ENCODE results near the gene WWTR1.

WWTR1 gene

DNA sequence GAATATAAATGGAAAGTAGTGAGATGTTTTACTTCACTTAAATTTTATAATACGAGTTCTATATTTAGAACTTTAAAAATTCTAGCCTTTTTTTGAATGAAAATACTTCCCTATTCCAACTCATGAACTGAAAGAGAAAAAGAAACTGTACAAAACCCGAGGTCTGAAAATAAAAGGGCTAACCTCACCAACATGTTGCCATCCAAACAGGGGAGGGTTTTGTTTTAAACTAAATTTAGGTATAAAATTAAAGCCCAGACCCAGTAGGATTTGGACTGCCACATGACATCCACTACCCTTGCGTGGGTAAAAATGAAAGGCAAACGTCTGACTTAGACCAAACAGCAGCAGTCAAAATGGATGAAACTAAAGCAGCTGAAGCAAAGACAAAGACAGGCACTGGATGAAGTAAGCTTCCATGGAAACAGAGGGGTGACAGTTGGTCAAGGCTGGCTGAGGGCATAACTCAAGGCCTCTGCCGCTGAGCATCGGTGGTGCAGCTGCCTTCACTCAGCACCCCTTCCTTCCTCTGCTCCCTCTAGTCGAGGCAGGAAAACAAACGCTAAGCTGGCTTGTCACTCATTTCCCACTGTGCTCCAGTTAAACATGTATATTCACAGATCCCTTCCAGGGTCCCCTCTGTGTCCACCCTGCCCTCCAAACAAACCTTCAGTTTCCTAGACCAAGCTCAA is 125.2 kb downstream of the WWTR1 start:
- H3K4me3 ChIP-seq (replicated peaks; ENCODE audit: insufficient read depth, low read length): no peak overlapping the region
- TF ChIP-seq SPI1 (IDR thresholded peaks at IDR 0.05; ENCODE audit: borderline replicate concordance, low read depth) (no peak), POLR2AphosphoS5 (IDR thresholded peaks at IDR 0.05; ENCODE audit: low read depth) (no peak), GABPA (IDR thresholded peaks at IDR 0.05; ENCODE audit: low read depth) (no peak)
- TF ChIP-seq, protein P1, sequence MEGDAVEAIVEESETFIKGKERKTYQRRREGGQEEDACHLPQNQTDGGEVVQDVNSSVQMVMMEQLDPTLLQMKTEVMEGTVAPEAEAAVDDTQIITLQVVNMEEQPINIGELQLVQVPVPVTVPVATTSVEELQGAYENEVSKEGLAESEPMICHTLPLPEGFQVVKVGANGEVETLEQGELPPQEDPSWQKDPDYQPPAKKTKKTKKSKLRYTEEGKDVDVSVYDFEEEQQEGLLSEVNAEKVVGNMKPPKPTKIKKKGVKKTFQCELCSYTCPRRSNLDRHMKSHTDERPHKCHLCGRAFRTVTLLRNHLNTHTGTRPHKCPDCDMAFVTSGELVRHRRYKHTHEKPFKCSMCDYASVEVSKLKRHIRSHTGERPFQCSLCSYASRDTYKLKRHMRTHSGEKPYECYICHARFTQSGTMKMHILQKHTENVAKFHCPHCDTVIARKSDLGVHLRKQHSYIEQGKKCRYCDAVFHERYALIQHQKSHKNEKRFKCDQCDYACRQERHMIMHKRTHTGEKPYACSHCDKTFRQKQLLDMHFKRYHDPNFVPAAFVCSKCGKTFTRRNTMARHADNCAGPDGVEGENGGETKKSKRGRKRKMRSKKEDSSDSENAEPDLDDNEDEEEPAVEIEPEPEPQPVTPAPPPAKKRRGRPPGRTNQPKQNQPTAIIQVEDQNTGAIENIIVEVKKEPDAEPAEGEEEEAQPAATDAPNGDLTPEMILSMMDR (IDR thresholded peaks at IDR 0.05; ENCODE audit: insufficient read depth, low read length): no peak
- TF ChIP-seq, protein P2, sequence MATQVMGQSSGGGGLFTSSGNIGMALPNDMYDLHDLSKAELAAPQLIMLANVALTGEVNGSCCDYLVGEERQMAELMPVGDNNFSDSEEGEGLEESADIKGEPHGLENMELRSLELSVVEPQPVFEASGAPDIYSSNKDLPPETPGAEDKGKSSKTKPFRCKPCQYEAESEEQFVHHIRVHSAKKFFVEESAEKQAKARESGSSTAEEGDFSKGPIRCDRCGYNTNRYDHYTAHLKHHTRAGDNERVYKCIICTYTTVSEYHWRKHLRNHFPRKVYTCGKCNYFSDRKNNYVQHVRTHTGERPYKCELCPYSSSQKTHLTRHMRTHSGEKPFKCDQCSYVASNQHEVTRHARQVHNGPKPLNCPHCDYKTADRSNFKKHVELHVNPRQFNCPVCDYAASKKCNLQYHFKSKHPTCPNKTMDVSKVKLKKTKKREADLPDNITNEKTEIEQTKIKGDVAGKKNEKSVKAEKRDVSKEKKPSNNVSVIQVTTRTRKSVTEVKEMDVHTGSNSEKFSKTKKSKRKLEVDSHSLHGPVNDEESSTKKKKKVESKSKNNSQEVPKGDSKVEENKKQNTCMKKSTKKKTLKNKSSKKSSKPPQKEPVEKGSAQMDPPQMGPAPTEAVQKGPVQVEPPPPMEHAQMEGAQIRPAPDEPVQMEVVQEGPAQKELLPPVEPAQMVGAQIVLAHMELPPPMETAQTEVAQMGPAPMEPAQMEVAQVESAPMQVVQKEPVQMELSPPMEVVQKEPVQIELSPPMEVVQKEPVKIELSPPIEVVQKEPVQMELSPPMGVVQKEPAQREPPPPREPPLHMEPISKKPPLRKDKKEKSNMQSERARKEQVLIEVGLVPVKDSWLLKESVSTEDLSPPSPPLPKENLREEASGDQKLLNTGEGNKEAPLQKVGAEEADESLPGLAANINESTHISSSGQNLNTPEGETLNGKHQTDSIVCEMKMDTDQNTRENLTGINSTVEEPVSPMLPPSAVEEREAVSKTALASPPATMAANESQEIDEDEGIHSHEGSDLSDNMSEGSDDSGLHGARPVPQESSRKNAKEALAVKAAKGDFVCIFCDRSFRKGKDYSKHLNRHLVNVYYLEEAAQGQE (IDR thresholded peaks at IDR 0.05; ENCODE audit: insufficient replicate concordance, low read depth): no peak
- H3K27ac ChIP-seq (replicated peaks): no peak overlapping the region
- no peak for DNase-seq (ENCODE audit: low read depth in 1 of 2, low spot score in 1 of 2)
- H3K27me3 ChIP-seq (ENCODE audit: insufficient read depth, poor library complexity, severe bottlenecking): no peaks in the 10 kb centered on the region

DNA sequence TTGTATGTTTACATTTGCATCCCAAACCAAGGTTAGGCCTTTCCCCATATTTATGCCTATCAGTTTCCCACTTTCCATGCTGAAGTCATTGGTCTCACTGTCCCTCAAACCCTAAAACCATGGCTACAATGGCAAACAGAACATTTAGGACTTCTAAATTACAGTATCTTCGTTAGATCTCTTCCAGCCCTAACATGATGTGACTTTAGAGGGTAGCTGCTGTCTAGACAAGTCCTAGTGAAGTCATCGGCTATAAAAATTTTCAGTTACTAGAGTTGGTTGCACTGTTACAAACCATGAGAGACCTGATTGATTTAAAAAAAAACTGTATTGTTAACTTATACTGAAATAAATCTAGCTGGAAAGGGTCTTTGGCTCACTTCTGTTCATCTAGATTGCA is 128.7 kb downstream of the WWTR1 start:
- TF ChIP-seq, protein P1 (IDR thresholded peaks at IDR 0.05; ENCODE audit: insufficient read depth, low read length): no peak
- TF ChIP-seq, protein P2 (IDR thresholded peaks at IDR 0.05; ENCODE audit: insufficient replicate concordance, low read depth): no peak
- TF ChIP-seq SPI1 (IDR thresholded peaks at IDR 0.05; ENCODE audit: borderline replicate concordance, low read depth) (no peak), GABPA (IDR thresholded peaks at IDR 0.05; ENCODE audit: low read depth) (no peak), POLR2AphosphoS5 (IDR thresholded peaks at IDR 0.05; ENCODE audit: low read depth) (no peak)
- Histone ChIP-seq H3K27me3 (ENCODE audit: insufficient read depth, poor library complexity, severe bottlenecking) (peaks cover 2% of the 10 kb centered on the region), H3K4me3 (replicated peaks; ENCODE audit: insufficient read depth, low read length) (no peak overlapping the region), H3K27ac (replicated peaks) (no peak overlapping the region)
- DNase-seq (ENCODE audit: low read depth in 1 of 2, low spot score in 1 of 2): no peak

DNA sequence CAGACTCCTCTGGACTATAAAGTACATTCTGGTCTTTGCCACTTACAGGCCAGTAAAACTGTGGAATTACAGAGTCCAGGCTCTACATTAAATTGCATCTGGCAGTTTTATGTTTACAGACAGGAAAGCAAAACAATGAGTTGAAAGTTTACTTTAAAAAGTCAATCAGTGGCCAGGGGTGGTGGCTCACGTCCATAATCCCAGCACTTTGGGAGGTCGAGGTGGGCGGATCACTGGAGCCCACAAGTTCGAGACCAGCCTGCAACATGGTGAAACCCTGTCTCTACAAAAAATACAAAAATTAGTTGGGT is 129.5 kb downstream of the WWTR1 start:
- Histone ChIP-seq H3K27me3 (ENCODE audit: insufficient read depth, poor library complexity, severe bottlenecking) (peaks cover 2% of the 10 kb centered on the region), H3K4me3 (replicated peaks; ENCODE audit: insufficient read depth, low read length) (no peak overlapping the region), H3K27ac (replicated peaks) (no peak overlapping the region)
- no peak for DNase-seq (ENCODE audit: low read depth in 1 of 2, low spot score in 1 of 2)
- TF ChIP-seq POLR2AphosphoS5 (IDR thresholded peaks at IDR 0.05; ENCODE audit: low read depth) (no peak), SPI1 (IDR thresholded peaks at IDR 0.05; ENCODE audit: borderline replicate concordance, low read depth) (no peak), GABPA (IDR thresholded peaks at IDR 0.05; ENCODE audit: low read depth) (no peak)
- TF ChIP-seq, protein P2 (IDR thresholded peaks at IDR 0.05; ENCODE audit: insufficient replicate concordance, low read depth): no peak
- TF ChIP-seq, protein P1 (IDR thresholded peaks at IDR 0.05; ENCODE audit: insufficient read depth, low read length): no peak

Data from HL-60 (cell line).